ENCODE measurements around the gene FADS2. TPM values are rescaled to one million over a fixed set of nuclear protein-coding genes. Genes with fewer than 3 reads are reported as not detected.

FADS2 gene
- polyA plus RNA-seq, 1 donor (not counting 4 experiments of a cell fraction or from before 2014, with no cell fraction given), result 196 TPM

- dilution Hi-C loops (cut with MboI; ENCODE audit: extremely low pct_ligation_motif_present, low sequenced_read_pairs), result no loop called here
- peaks cover 1 to 2% of the 10 kb centered on the region in 2 experiments for H3K36me3 ChIP-seq (ENCODE audit: control insufficient read depth in 2 of 2, extremely low read depth in 1 of 2, insufficient read depth in 2 of 2, low read length in 2 of 2)
- H3K27me3 ChIP-seq (ENCODE audit: control insufficient read depth, extremely low read depth, insufficient read depth, low read length), result peaks cover 8% of the 10 kb centered on the region
- no peak overlapping the region for H3K4me3 ChIP-seq (ENCODE audit: control insufficient read depth in 2 of 3, extremely low read depth in 1 of 3, insufficient read depth in 2 of 3, low read depth in 1 of 3, low read length in 3 of 3)
- H4K20me1 ChIP-seq (ENCODE audit: control insufficient read depth, extremely low read depth, insufficient read depth, low read length), result peaks cover 2% of the 10 kb centered on the region
- no peak overlapping the region for H3K27ac ChIP-seq (ENCODE audit: control insufficient read depth, insufficient read depth, low read length)
- peaks cover 4% of the 10 kb centered on the region for H3K4me1 ChIP-seq (ENCODE audit: control insufficient read depth, extremely low read depth, insufficient read depth, low read length)
- H3K9me3 ChIP-seq (ENCODE audit: control insufficient read depth, low read depth, low read length), result no peaks in the 10 kb centered on the region
- no peak overlapping the region for H3K4me2 ChIP-seq (ENCODE audit: control insufficient read depth, extremely low read depth, insufficient read depth, low read depth, low read length)
- no peak overlapping the region for H2AFZ ChIP-seq (ENCODE audit: control insufficient read depth, low read length)
- no peaks in the 10 kb centered on the region for H3K79me2 ChIP-seq (ENCODE audit: control insufficient read depth, insufficient read depth, low read length)
- TF ChIP-seq CTCF (optimal IDR thresholded peaks at IDR 0.05 in 1 of 3, IDR thresholded peaks at IDR 0.05 in 1 of 3, conservative IDR thresholded peaks at IDR 0.05 in 1 of 3; ENCODE audit: extremely low read depth in 1 of 3, insufficient read depth in 2 of 3, low read length in 3 of 3) (no peak), EZH2 (IDR thresholded peaks at IDR 0.05; ENCODE audit: low read length) (no peak)
- FAIRE-seq (no peak), DNase-seq (ENCODE audit: low read depth, low spot score) (no peak)
- H3K9me1 ChIP-seq (ENCODE audit: control insufficient read depth, extremely low read depth, insufficient read depth, low read length), result no peaks in the 10 kb centered on the region
- H3K9ac ChIP-seq (ENCODE audit: control insufficient read depth, extremely low read depth, insufficient read depth, low read length), result no peak overlapping the region
Measured at GRCh38 chr11:61870541-61871031, 42.5 kb downstream of the FADS2 start.

DNA sequence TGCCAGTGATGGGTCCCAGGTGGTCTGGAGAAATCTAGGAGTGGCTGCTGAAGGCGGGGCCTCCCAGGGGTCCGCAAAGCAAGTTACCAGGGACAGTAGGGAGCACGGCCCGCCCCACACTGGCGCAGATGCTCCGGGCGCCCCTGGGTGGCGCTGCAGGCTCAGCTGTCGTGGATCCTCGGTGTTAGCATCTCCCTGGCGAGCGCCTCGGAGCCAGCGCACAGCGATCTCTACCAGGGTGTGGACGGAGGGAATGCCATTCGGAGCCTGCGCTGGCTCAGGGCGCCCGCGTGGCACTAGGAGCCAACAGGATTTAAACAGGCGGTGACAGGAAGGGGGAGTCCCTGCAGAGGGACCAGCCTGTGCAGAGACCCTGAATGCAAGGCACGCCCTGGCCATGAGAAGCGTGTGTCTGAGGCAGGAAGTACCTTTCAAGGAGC, 43.1 kb downstream of the FADS2 start:
- H3K27me3 ChIP-seq (ENCODE audit: control insufficient read depth, extremely low read depth, insufficient read depth, low read length), result peaks cover 8% of the 10 kb centered on the region
- no peaks in the 10 kb centered on the region for H3K79me2 ChIP-seq (ENCODE audit: control insufficient read depth, insufficient read depth, low read length)
- H3K9ac ChIP-seq (ENCODE audit: control insufficient read depth, extremely low read depth, insufficient read depth, low read length), result no peak overlapping the region
- peaks cover 4% of the 10 kb centered on the region for H3K4me1 ChIP-seq (ENCODE audit: control insufficient read depth, extremely low read depth, insufficient read depth, low read length)
- H3K9me3 ChIP-seq (ENCODE audit: control insufficient read depth, low read depth, low read length), result no peaks in the 10 kb centered on the region
- no peak for DNase-seq (ENCODE audit: low read depth, low spot score)
- peaks cover 0 to 2% of the 10 kb centered on the region in 2 experiments for H3K36me3 ChIP-seq (ENCODE audit: control insufficient read depth in 2 of 2, extremely low read depth in 1 of 2, insufficient read depth in 2 of 2, low read length in 2 of 2)
- dilution Hi-C loops (cut with MboI; ENCODE audit: extremely low pct_ligation_motif_present, low sequenced_read_pairs), result no loop called here
- no peaks in the 10 kb centered on the region for H3K9me1 ChIP-seq (ENCODE audit: control insufficient read depth, extremely low read depth, insufficient read depth, low read length)
- peaks cover 2% of the 10 kb centered on the region for H4K20me1 ChIP-seq (ENCODE audit: control insufficient read depth, extremely low read depth, insufficient read depth, low read length)
- FAIRE-seq, result no peak
- peak overlapping the region; percentile 62 for H2AFZ ChIP-seq (ENCODE audit: control insufficient read depth, low read length)
- H3K4me2 ChIP-seq (ENCODE audit: control insufficient read depth, extremely low read depth, insufficient read depth, low read depth, low read length), result peak overlapping the region; percentile 68
- no peak overlapping the region for H3K27ac ChIP-seq (ENCODE audit: control insufficient read depth, insufficient read depth, low read length)
- TF ChIP-seq EZH2 (IDR thresholded peaks at IDR 0.05; ENCODE audit: low read length) (no peak), CTCF (optimal IDR thresholded peaks at IDR 0.05 in 1 of 3, IDR thresholded peaks at IDR 0.05 in 1 of 3, conservative IDR thresholded peaks at IDR 0.05 in 1 of 3; ENCODE audit: extremely low read depth in 1 of 3, insufficient read depth in 2 of 3, low read length in 3 of 3) (peak; percentile 97 to 99 (median 97))
- H3K4me3 ChIP-seq (ENCODE audit: control insufficient read depth in 2 of 3, extremely low read depth in 1 of 3, insufficient read depth in 2 of 3, low read depth in 1 of 3, low read length in 3 of 3), result peak overlapping the region in 1 of 3 experiments; percentile 9
